MM.1S (cell line): ENCODE measurements around the gene TFDP2.

ENCODE experiments used
- EZH2 ChIP-seq: fragments of 300-600 bp; sonication (generic); optimal IDR thresholded peaks from 2 replicates; pipeline ENCODE3; 2017; ENCODE audit warnings: low read depth, mild to moderate bottlenecking, antibody characterized with exemption, low read length, mixed read lengths
- EZH2phosphoT487 ChIP-seq: fragments of 300-600 bp; sonication (generic); IDR thresholded peaks from 2 replicates; pipeline ENCODE4 v1.6.1; 2018; ENCODE audit warnings: antibody characterized with exemption, low read length
- TF ChIP-seq, protein P1 (sequence below): fragments of 300-600 bp; sonication (generic); IDR thresholded peaks from 2 replicates; pipeline ENCODE4 v1.5.1; 2016; ENCODE audit warnings: antibody characterized with exemption, low read length, mixed read lengths

DNA sequence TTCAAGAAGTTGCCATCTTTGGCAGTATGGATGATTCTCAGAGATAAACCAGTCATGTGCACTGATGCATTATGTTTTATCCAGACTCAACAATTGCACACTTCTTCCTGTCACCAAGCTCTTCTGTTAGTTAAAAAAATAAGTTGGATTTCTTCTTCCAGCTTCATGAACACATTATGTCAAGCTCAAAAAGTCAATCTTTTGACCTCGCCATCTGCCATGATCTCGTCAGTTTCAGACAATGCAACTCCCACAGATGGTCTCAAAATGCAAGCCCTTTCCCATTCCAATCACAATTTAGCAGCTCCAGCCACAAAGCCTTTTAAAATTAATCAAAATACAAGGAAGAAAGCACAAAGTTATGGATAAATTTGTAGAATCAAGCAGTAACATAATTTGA is 42.8 kb downstream of the TFDP2 start:
- TF ChIP-seq, protein P1, sequence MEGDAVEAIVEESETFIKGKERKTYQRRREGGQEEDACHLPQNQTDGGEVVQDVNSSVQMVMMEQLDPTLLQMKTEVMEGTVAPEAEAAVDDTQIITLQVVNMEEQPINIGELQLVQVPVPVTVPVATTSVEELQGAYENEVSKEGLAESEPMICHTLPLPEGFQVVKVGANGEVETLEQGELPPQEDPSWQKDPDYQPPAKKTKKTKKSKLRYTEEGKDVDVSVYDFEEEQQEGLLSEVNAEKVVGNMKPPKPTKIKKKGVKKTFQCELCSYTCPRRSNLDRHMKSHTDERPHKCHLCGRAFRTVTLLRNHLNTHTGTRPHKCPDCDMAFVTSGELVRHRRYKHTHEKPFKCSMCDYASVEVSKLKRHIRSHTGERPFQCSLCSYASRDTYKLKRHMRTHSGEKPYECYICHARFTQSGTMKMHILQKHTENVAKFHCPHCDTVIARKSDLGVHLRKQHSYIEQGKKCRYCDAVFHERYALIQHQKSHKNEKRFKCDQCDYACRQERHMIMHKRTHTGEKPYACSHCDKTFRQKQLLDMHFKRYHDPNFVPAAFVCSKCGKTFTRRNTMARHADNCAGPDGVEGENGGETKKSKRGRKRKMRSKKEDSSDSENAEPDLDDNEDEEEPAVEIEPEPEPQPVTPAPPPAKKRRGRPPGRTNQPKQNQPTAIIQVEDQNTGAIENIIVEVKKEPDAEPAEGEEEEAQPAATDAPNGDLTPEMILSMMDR = no peak
- no peak for TF ChIP-seq EZH2
- TF ChIP-seq EZH2phosphoT487 = no peak
